Stimulated activated CD4-positive, alpha-beta T cell treated with anti-CD3 and anti-CD28 coated beads, Interleukin-15, amount 100 ng/mL, for 1 hour (primary cell): ENCODE data around the gene GMFB.

ENCODE experiments used
- DNase-seq, 2 donors: peaks; one replicate each; pipeline ENCODE4 v3.0.0-alpha.2; 2020; ENCODE audit warnings: low read depth in 1 of 2, low spot score in 1 of 2

Gene GMFB

GRCh38 chr14:54488646-54489317 lies at the start of gene GMFB:
TSS of gene GMFB (minus strand) at chr14:54488980. CDS start at chr14:54488927, 53 bp downstream.
- DNase-seq: peak; percentile 75 to 81

DNA sequence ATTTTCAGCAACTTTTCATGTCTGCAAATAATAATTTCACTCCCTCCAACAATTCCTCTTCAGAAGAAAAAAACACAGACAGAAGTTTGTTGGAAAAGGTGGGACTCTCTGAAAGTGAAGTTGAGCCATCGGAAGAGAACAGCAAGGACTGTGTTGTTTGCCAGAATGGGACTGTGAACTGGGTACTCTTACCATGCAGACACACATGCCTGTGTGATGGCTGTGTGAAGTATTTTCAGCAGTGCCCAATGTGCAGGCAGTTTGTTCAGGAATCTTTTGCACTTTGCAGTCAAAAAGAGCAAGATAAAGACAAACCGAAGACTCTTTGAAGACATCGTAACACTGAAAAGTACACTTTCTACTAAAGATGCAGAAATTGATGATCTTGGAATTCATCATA lies 49.3 kb upstream of the GMFB start:
- no peak for DNase-seq

GRCh38 chr14:54537651-54538050 lies 48.9 kb upstream of the GMFB start:
- no peak for DNase-seq

GRCh38 chr14:54535646-54536045 lies 46.9 kb upstream of the GMFB start:
- DNase-seq: no peak

GRCh38 chr14:54535126-54535525 lies 46.3 kb upstream of the GMFB start:
- DNase-seq: no peak

DNA sequence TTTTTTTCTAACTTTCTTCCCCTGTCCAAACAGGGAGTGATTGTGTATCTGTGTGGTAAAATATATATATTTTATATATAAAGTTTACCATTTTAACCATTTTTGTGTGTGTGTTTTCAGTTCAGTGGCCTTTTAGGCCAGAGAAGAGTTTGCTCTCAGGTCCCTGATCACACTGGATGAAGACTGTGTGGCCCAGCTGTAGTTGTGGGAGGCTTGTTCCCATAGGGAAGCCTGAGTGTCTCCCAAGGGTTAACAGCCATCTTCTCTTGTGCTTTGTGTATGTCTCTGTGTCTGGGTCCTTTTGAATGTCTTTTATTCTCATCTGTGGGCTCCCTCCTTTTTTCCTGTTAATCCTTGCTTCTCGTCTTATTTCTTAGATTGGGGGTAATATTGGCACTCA lies 44.3 kb upstream of the GMFB start:
- DNase-seq: no peak

DNA sequence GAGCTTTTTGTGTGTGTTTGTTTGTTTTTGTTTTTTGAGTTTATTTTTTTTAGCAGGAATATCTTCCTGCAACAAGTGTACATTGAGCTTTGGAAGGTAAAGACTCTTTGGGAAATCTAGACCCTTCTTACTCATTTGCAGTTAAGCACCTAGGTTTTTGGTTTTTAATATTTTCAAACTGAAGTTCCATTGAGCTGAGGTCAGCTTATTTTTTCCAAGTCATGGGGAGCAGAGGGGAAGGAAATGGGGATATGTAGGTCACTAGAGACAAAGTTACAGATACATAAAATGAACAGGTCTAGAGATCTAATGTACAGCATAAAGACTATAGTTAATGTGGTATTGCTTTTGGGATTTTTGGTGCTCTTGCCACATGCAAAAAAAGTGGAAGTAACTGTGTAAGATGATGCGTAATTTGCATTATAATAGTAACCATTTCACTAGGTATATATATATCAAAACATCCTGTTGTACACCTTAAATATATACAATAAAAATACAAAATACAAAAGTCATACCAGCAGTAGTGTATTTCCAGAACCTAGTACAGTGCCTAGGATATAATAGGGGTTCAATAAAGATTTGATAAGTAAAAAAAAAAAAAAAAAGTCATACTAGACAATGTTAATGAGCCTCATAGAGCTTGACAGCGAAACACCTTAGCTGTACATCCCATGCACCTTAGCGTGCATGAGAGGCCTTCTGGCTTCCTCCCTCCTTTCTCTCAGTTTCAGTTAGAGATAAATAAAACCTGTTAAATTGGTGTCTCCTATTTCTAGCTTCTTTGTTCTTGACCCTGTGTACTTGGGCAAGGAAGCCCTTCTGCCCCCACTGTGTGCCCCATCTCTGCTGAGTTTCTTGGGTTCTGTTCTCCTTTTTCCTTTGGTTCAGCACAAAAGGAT lies 43.6 kb upstream of the GMFB start:
- DNase-seq: no peak

GRCh38 chr14:54529811-54530210 lies 41.0 kb upstream of the GMFB start:
- DNase-seq: no peak

GRCh38 chr14:54528973-54529372 lies 40.2 kb upstream of the GMFB start:
- DNase-seq: no peak

- DNase-seq: no peak
Measured at GRCh38 chr14:54524410-54524809, 35.6 kb upstream of the GMFB start.

DNA sequence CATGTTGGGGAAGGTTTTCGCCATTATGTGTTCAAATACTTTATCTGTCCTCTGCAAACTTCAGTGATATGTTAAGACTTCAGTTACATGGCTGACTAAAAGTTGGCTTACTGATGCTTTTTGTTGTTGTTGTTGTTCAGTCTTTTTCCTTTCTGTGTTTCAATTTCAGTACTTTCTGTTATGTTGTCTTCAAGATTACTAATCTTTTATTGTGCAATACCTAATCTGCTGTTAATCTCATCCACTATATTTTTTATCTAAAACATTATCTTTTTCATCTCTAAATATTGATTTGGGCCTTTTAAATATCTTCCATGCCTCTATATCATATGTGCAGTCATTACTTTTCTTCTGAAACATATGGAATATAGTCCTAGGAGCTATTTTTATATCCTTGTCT lies 27.9 kb upstream of the GMFB start:
- DNase-seq: no peak

DNA sequence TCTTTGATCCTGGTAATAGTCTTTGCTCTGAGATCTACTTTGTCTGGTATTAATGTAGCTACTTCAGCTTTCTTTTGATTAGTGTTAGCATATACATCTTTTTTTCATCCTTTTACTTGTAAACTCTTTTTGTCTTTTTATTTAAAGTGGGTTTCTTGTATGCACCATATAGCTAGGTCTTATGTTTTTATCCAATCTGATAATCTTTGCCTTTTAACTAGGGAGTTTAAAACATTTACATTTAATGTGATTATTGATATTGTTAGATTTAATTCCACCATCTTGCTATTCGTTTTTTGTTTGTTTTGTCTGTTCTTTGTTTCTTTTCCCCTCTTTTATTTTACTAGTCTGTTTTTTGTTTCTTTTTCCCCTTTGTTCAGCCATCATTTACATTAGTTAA lies 26.9 kb upstream of the GMFB start:
- no peak for DNase-seq

DNA sequence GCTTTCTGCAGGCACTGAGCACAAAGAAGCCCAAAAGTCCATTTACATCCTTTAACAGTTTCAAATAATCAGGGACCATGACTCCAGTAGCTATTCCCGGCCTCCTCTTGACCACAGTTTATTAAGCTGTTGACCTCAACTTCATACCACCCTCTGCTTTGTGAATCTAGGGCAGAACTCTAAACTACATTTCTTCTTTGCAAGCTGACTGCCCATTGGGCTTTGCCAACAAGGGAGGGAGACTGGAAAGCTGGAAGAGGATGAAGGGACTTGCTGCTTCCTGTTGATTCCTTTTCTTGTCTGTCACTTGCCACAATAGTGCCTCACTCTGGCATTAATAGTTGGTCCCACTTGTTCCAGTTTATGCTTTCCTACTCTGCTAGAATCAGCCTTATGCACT lies 23.6 kb upstream of the GMFB start:
- DNase-seq: no peak

GRCh38 chr14:54509546-54510501 lies 21.0 kb upstream of the GMFB start, which contains the start of gene CGRRF1:
TSS of gene CGRRF1 (plus strand) at chr14:54509906. CDS start at chr14:54509960, 54 bp downstream.
- DNase-seq: peak; percentile 88 to 91

DNA sequence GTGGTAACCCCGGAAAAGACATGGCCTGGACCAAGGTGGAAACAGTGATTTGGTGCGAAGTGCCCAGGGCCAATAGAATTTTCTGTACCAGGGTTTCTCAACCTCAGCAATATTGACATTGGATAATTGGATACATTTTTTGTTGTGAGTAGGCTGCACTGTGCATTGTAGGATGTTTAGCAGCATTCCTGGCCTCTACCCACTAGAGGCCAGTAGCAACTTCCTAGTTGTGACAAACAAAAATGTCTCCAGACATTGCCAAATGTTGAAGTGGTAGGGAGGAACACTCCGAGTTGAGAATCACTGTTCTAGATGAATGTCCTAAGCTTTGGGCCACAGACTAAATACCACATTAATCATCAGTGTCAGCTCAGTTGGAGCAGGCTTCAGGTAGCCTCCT lies 14.7 kb upstream of the GMFB start:
- DNase-seq: no peak

GRCh38 chr14:54502602-54503001 lies 13.8 kb upstream of the GMFB start:
- no peak for DNase-seq

DNA sequence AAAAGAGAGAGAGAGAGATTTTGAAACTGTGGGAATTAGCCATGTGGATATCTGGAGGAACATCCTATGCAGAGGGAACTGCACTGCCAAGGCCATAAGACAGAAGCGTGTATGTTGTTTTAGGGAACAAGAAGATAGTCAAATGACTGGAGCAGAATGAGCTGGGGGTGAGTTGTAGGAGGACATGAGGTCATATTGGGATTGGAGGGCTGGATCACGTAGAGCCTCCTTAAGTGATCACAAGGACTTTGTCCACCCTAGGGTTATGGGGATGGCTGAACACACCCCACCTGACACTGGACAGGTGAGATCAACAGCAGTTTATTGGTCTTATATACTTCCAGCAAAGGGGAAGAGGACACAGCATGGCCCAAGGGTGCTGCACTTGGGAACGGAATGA lies 12.7 kb upstream of the GMFB start:
- DNase-seq: no peak

GRCh38 chr14:54500744-54501143 lies 12.0 kb upstream of the GMFB start:
- no peak for DNase-seq

DNA sequence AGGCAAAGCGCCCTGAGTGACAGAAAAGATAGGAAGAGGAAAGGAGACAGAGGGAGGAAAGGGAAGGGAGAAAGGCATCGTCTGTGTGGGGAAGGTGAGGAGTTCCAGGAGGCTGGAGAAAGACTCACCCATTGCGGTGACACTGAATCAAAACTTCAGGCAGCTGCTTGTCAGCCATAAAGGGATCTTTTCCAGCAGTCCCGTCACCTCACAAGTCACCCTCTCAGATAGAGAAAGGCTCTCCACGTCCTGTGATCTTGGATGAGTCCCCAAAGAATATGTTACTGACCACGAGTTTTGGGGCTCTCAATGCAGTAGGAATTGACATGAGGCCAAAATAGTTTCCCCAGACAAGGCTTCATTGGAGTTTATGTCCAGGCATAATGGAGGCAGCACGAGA lies 9.8 kb upstream of the GMFB start:
- no peak for DNase-seq

GRCh38 chr14:54498095-54498531 lies 9.3 kb upstream of the GMFB start:
- DNase-seq: no peak

- no peak for DNase-seq
Measured at GRCh38 chr14:54497224-54497623, 8.4 kb upstream of the GMFB start.
